ENCODE data around the gene KMT5B.

DNA sequence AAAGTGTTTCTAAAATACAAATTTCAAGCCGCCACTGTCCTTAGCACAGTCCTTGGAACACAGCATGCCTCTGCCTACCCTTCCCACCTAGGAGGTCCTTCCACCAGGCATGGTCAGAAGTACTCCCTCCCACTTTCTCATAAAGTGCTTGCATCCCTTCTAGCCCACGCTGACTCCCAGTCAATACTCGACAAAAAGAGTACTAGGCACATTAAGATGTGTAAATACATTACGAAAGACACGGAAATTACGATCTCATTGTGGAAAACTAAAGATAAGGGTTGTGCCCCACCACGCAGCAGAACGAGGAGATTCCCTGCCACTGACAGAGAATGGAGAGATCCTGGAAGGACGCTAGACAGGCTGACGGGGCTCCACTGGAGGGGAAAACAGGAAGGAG lies 105.4 kb downstream of the KMT5B start:
- TF ChIP-seq, protein P1, sequence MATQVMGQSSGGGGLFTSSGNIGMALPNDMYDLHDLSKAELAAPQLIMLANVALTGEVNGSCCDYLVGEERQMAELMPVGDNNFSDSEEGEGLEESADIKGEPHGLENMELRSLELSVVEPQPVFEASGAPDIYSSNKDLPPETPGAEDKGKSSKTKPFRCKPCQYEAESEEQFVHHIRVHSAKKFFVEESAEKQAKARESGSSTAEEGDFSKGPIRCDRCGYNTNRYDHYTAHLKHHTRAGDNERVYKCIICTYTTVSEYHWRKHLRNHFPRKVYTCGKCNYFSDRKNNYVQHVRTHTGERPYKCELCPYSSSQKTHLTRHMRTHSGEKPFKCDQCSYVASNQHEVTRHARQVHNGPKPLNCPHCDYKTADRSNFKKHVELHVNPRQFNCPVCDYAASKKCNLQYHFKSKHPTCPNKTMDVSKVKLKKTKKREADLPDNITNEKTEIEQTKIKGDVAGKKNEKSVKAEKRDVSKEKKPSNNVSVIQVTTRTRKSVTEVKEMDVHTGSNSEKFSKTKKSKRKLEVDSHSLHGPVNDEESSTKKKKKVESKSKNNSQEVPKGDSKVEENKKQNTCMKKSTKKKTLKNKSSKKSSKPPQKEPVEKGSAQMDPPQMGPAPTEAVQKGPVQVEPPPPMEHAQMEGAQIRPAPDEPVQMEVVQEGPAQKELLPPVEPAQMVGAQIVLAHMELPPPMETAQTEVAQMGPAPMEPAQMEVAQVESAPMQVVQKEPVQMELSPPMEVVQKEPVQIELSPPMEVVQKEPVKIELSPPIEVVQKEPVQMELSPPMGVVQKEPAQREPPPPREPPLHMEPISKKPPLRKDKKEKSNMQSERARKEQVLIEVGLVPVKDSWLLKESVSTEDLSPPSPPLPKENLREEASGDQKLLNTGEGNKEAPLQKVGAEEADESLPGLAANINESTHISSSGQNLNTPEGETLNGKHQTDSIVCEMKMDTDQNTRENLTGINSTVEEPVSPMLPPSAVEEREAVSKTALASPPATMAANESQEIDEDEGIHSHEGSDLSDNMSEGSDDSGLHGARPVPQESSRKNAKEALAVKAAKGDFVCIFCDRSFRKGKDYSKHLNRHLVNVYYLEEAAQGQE (IDR thresholded peaks at IDR 0.05) = no peak
- TF ChIP-seq ZC3H11A (IDR thresholded peaks at IDR 0.05) = no peak
- TF ChIP-seq, protein P2, sequence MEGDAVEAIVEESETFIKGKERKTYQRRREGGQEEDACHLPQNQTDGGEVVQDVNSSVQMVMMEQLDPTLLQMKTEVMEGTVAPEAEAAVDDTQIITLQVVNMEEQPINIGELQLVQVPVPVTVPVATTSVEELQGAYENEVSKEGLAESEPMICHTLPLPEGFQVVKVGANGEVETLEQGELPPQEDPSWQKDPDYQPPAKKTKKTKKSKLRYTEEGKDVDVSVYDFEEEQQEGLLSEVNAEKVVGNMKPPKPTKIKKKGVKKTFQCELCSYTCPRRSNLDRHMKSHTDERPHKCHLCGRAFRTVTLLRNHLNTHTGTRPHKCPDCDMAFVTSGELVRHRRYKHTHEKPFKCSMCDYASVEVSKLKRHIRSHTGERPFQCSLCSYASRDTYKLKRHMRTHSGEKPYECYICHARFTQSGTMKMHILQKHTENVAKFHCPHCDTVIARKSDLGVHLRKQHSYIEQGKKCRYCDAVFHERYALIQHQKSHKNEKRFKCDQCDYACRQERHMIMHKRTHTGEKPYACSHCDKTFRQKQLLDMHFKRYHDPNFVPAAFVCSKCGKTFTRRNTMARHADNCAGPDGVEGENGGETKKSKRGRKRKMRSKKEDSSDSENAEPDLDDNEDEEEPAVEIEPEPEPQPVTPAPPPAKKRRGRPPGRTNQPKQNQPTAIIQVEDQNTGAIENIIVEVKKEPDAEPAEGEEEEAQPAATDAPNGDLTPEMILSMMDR (IDR thresholded peaks at IDR 0.05) = no peak
- no peak for TF ChIP-seq MYC (IDR thresholded peaks at IDR 0.05; ENCODE audit: borderline replicate concordance, low read length)
- no peak for TF ChIP-seq POLR2A (IDR thresholded peaks at IDR 0.05; ENCODE audit: low read length)
- no peak for TF ChIP-seq BHLHE40 (IDR thresholded peaks at IDR 0.05; ENCODE audit: low read depth, low read length)
